ENCODE results near the gene CCDC88C. TPM values are rescaled to one million over a fixed set of nuclear protein-coding genes. Genes with fewer than 3 reads are reported as not detected.

CCDC88C gene
- total RNA-seq, 2 donors from 2014 or later: 4.0 to 4.4 TPM

- H3K4me3 ChIP-seq: no peak overlapping the region
- DNase-seq (ENCODE audit: low spot score): no peak
- no peaks in the 10 kb centered on the region for H3K9me3 ChIP-seq
- peaks cover 0 to 28% of the 10 kb centered on the region in 2 donors for H3K4me1 ChIP-seq
- no peak overlapping the region for H3K27ac ChIP-seq
- no peaks in the 10 kb centered on the region for H3K27me3 ChIP-seq
- H3K36me3 ChIP-seq: no peaks in the 10 kb centered on the region
- TF ChIP-seq CTCF (IDR thresholded peaks at IDR 0.05): no peak
These were observed 68.0 kb downstream of the CCDC88C start for GRCh38 chr14:91349481-91350074.

- Histone ChIP-seq H3K27me3 (no peaks in the 10 kb centered on the region), H3K4me1 (peaks cover 0 to 28% of the 10 kb centered on the region in 2 donors), H3K27ac (peak overlapping the region in 1 of 2 donors; percentile 43), H3K4me3 (no peak overlapping the region), H3K9me3 (no peaks in the 10 kb centered on the region), H3K36me3 (no peaks in the 10 kb centered on the region)
- DNase-seq (ENCODE audit: low spot score): no peak
- no peak for TF ChIP-seq CTCF (IDR thresholded peaks at IDR 0.05)
These were observed 68.7 kb downstream of the CCDC88C start for GRCh38 chr14:91348845-91349465.

- H3K4me3 ChIP-seq: no peak overlapping the region
- H3K27ac ChIP-seq: no peak overlapping the region
- no peaks in the 10 kb centered on the region for H3K27me3 ChIP-seq
- H3K9me3 ChIP-seq: no peaks in the 10 kb centered on the region
- H3K36me3 ChIP-seq: no peaks in the 10 kb centered on the region
- DNase-seq (ENCODE audit: low spot score): no peak
- TF ChIP-seq CTCF (IDR thresholded peaks at IDR 0.05): no peak
- H3K4me1 ChIP-seq: peaks cover 0 to 15% of the 10 kb centered on the region in 2 donors
These were observed 70.8 kb downstream of the CCDC88C start for GRCh38 chr14:91346838-91347173.

- no peak overlapping the region for H3K27ac ChIP-seq
- H3K27me3 ChIP-seq: no peaks in the 10 kb centered on the region
- no peaks in the 10 kb centered on the region for H3K36me3 ChIP-seq
- TF ChIP-seq CTCF (IDR thresholded peaks at IDR 0.05): no peak
- DNase-seq (ENCODE audit: low spot score): no peak
- no peaks in the 10 kb centered on the region for H3K4me1 ChIP-seq
- no peak overlapping the region for H3K4me3 ChIP-seq
- H3K9me3 ChIP-seq: no peaks in the 10 kb centered on the region
These were observed 73.5 kb downstream of the CCDC88C start for GRCh38 chr14:91344096-91344495.

- no peak for DNase-seq (ENCODE audit: low spot score)
These were observed 74.6 kb downstream of the CCDC88C start for GRCh38 chr14:91343051-91343450.

More at GRCh38 chr14:91343051-91343450, 74.6 kb downstream of the CCDC88C start:
- H3K4me1 ChIP-seq: no peaks in the 10 kb centered on the region
- H3K9me3 ChIP-seq: no peaks in the 10 kb centered on the region
- H3K36me3 ChIP-seq: no peaks in the 10 kb centered on the region
- TF ChIP-seq CTCF (IDR thresholded peaks at IDR 0.05): no peak
- no peaks in the 10 kb centered on the region for H3K27me3 ChIP-seq
- H3K4me3 ChIP-seq: no peak overlapping the region
- no peak overlapping the region for H3K27ac ChIP-seq

Data from right atrium auricular region (tissue), 2 donors.